HG03457 (cell line): ENCODE results near the gene BDH1.
"Not testable (repeated sequence)": the region's sequence is repeated elsewhere in the genome, so short reads cannot be mapped to it uniquely, and the experiment has no call there.

ENCODE experiments used
- ATAC-seq: cut with Tn5 transposase; IDR thresholded peaks from one replicate; pipeline ENCODE4 v1.9.1; 2021; ENCODE audit warnings: moderate number of reproducible peaks; ENCODE audit not compliant: unreplicated experiment

The BDH1 gene

DNA sequence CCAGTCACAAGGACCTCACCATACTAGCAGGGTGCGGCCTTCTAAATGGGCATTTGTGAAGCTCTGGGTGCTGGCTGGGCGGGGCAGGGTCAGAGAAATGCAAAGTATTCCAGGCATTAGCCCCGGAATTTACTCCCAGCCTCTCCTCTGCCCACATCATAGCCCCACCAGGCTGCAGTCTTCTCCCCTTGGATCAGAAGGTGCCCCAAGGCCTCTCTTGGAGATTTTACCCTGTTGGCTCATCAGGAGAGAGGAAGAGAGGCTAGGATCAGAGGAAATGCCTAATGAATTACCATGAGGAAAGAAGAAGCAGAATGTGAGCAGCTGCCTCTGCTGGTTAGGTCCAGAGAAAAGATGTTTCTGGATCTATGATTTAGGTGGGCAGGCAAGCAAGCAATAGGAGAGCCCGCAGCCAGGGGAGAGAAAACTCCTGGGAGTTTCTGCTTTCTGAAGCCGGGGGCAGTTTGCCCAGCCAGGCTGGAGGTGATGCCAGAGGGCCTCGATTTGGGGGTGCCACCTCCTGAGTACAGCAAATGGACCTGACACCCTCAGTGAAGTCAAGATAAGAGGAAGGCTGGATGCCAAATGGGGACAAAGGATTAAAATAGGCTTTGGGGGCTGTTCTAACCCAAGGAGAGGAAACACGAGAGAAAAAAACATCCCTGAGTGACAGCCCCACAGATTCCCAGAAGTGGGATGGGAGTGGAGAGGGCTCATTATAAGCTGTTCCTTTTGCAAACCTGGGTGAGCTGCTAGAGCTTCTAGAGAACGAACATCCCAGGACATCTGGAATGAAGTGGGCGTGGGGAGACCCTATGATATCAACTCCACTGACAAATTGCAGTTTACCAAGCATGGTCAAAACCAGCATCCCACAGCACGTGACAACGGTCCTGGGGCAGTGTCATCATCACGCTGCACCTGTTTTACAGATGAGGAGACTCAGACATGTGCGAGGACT lies 65.4 kb downstream of the BDH1 start:
- no peak for ATAC-seq

- no peak for ATAC-seq
These were observed 67.8 kb downstream of the BDH1 start for GRCh38 chr3:197487911-197488391.

GRCh38 chr3:197486861-197487260 lies 68.9 kb downstream of the BDH1 start:
- ATAC-seq, result no peak

DNA sequence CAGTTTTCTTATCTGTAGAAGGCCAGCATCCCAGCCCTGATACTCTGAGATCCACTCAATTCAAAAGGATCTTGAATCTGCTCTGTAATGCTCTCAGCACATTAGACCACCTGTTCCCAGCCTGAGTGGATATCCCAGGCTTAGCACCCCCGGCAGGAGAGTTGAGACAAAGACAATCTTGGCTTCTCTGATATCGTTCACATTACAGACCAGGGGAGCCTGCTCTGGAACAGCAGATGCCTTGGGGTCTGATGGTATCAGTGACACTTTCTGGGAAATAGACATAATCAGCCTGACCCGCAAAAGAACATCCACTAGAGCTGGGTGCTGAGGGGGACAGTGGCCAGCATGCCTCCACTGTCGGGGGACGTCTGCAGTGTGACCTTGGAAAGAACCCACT lies 70.6 kb downstream of the BDH1 start:
- no peak for ATAC-seq

- ATAC-seq, result no peak
These were observed 71.4 kb downstream of the BDH1 start for GRCh38 chr3:197484204-197484901.

GRCh38 chr3:197482001-197482400 lies 73.8 kb downstream of the BDH1 start:
- ATAC-seq, result no peak

- ATAC-seq, result no peak
These were observed 75.4 kb downstream of the BDH1 start for GRCh38 chr3:197480320-197480719.

- ATAC-seq, result no peak
These were observed 76.8 kb downstream of the BDH1 start for GRCh38 chr3:197478746-197479668.

DNA sequence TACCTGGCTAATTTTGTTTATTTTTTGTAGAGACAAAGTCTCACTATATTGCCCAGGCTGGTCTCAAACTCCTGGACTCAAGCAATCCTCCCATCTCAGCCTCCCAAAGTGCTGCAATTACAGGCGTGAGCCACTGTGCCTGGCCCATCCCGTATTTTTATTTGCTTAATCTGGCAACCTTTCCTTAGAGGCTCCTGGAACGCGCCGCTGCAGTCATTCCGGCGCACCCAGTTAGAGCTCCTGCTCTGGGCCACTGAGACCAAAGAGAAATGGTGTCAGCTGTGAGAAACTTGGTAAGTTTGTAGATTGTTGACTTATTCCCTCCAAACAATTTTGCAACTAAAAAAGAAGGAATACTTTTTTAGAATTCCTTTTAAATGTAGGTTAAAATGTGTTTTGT lies 78.0 kb downstream of the BDH1 start:
- ATAC-seq, result not testable (repeated sequence)

- no peak for ATAC-seq
These were observed 79.7 kb downstream of the BDH1 start for GRCh38 chr3:197475997-197476525.

DNA sequence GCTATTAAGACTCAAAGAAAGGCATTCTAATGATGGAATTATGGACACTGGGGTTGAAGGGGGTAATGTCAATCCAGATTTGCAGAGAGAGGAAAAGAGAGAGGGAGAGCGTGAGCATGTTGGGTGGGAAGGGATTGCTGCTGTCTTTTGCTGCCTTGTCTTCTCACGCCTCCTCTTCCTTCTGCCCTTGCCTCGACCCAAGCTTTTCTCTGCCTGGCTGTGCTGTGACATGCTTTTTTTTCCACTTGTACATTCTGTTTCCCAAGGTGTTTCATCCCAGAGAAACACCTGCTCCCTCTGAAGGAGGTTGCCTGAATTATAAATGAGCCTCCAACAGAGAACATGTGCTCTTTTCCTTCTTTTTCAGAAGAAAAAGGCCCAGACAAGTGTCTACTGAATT lies 80.3 kb downstream of the BDH1 start:
- no peak for ATAC-seq

DNA sequence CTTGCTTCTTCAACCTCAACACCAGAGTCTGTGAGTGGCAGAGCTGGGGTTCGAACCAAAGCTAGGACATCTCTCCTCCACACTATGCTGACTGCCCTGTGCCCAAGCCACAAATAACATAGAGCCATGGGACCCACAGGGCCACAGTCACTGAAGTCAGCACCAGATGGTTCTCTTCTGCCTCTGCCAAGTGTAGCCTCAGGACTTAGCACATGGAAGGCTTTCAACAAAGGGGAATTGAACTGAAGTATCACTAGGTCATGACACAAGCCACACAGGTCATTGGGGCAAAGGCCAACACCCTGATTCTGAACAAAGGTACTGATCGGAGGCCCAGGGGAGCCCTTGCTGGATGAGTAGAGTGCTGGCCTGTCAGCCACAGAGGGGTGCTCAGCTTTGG lies 83.6 kb downstream of the BDH1 start:
- no peak for ATAC-seq

- ATAC-seq, result no peak
These were observed 84.4 kb downstream of the BDH1 start for GRCh38 chr3:197471221-197472010.

GRCh38 chr3:197468866-197469382 lies 86.8 kb downstream of the BDH1 start:
- ATAC-seq, result no peak

DNA sequence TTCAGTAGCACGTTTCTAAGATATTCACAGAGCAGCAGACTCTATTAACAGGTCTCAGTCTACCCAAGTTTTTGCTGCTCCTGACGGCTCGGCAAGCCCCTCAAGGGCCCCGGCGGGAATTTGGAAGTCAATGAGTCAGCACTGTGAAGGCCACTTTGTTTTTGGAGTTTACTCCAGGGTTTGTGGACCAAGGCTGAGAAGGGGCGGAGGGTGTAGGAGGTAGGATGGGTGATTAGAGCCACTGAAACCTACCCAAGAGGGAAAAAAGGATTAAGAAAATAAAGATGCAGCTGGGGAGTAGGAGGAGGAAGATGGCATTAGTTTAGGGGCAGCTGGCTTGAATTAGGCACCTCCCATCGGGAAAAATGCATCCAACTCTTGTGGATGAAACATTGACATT lies 87.6 kb downstream of the BDH1 start:
- no peak for ATAC-seq

- ATAC-seq, result no peak
These were observed 89.0 kb downstream of the BDH1 start for GRCh38 chr3:197466586-197467399.

GRCh38 chr3:197465996-197466549 lies 89.7 kb downstream of the BDH1 start:
- ATAC-seq, result no peak

GRCh38 chr3:197465197-197465995 lies 90.4 kb downstream of the BDH1 start:
- no peak for ATAC-seq
